HL-60 (cell line): ENCODE results near the gene FOXE3.

Source experiments
- DNase-seq, 2 experiments: peaks; one replicate each; pipeline ENCODE4 v3.0.0-alpha.2; 2010 to 2020; ENCODE audit warnings: low read depth in 1 of 2, low spot score in 1 of 2
- H3K27ac ChIP-seq: fragments of 250-450 bp; sonication (Bioruptor Pico); replicated peaks from 2 replicates; pipeline ENCODE4 v1.5.1; 2020; ENCODE audit warnings: mild to moderate bottlenecking, moderate library complexity
- H3K27me3 ChIP-seq: fragments of 250-450 bp; sonication (Bioruptor Pico); 2 replicates; pipeline ENCODE4 v1.5.1; 2021; ENCODE audit warnings: mild to moderate bottlenecking, moderate library complexity; ENCODE audit not compliant: insufficient read depth, poor library complexity, severe bottlenecking
- H3K4me3 ChIP-seq: replicated peaks from 2 replicates; pipeline ENCODE4 v1.5.1; 2011; ENCODE audit warnings: mild to moderate bottlenecking, control low read depth, low read length; ENCODE audit not compliant: insufficient read depth
- GABPA ChIP-seq: IDR thresholded peaks from 2 replicates; pipeline ENCODE4 v1.6.1; 2012; ENCODE audit warnings: low read depth
- POLR2AphosphoS5 ChIP-seq: IDR thresholded peaks from 2 replicates; pipeline ENCODE4 v1.6.1; 2012; ENCODE audit warnings: low read depth
- SPI1 ChIP-seq: IDR thresholded peaks from 2 replicates; pipeline ENCODE4 v1.6.1; 2012; ENCODE audit warnings: low read depth, mild to moderate bottlenecking, borderline replicate concordance
- TF ChIP-seq, protein P1 (sequence below): IDR thresholded peaks from one replicate; pipeline ENCODE4 v1.5.1; 2011; ENCODE audit warnings: low read length, control low read depth, inconsistent platforms; ENCODE audit not compliant: insufficient read depth
- TF ChIP-seq, protein P2 (sequence below): IDR thresholded peaks from 2 replicates; pipeline ENCODE4 v1.6.1; 2012; ENCODE audit warnings: low read depth; ENCODE audit not compliant: insufficient replicate concordance

Gene FOXE3

DNA sequence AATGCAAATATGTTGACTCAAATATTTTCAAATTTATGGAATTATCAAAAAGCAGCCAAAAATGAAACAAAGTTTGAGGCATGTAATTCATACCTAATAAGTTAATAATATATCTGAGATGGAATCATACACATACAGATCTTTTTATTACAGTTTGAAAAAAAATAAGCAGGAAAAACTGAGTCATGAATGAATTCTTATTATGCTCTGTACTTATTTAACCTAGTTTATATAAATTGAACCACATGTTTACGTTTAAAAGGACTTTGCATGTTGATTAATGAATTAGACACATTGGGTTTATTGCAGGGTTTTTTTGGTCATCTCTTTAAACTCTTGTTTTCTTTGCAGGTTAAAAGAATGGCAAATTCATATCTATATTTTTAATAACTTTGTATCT is 41.6 kb upstream of the FOXE3 start:
- Histone ChIP-seq H3K4me3 (no peak overlapping the region), H3K27ac (no peak overlapping the region), H3K27me3 (no peaks in the 10 kb centered on the region)
- DNase-seq, result no peak
- TF ChIP-seq SPI1, result no peak
- no peak for TF ChIP-seq POLR2AphosphoS5
- TF ChIP-seq GABPA, result no peak

DNA sequence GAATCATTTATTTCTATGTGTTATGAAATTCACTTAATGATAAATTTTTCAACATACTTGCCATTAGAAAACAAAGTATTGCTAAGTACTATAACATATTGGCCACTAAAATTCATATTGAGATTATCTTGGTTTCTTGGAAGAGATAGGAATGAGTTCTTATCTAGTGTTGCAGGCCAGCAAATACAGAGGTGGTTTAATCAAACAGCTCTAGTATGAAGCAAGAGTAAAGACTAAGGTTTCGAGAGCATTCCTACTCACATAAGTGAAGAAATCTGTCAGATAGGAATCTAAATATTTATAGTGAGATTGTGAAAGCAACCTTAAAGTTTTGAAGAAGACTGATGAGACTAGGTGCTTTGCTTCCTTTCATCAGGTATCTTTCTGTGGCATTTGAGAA is 37.9 kb upstream of the FOXE3 start:
- DNase-seq, result no peak
- H3K4me3 ChIP-seq, result no peak overlapping the region
- TF ChIP-seq POLR2AphosphoS5 (no peak), GABPA (no peak), SPI1 (no peak)
- TF ChIP-seq, protein P1, sequence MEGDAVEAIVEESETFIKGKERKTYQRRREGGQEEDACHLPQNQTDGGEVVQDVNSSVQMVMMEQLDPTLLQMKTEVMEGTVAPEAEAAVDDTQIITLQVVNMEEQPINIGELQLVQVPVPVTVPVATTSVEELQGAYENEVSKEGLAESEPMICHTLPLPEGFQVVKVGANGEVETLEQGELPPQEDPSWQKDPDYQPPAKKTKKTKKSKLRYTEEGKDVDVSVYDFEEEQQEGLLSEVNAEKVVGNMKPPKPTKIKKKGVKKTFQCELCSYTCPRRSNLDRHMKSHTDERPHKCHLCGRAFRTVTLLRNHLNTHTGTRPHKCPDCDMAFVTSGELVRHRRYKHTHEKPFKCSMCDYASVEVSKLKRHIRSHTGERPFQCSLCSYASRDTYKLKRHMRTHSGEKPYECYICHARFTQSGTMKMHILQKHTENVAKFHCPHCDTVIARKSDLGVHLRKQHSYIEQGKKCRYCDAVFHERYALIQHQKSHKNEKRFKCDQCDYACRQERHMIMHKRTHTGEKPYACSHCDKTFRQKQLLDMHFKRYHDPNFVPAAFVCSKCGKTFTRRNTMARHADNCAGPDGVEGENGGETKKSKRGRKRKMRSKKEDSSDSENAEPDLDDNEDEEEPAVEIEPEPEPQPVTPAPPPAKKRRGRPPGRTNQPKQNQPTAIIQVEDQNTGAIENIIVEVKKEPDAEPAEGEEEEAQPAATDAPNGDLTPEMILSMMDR, result no peak
- TF ChIP-seq, protein P2, sequence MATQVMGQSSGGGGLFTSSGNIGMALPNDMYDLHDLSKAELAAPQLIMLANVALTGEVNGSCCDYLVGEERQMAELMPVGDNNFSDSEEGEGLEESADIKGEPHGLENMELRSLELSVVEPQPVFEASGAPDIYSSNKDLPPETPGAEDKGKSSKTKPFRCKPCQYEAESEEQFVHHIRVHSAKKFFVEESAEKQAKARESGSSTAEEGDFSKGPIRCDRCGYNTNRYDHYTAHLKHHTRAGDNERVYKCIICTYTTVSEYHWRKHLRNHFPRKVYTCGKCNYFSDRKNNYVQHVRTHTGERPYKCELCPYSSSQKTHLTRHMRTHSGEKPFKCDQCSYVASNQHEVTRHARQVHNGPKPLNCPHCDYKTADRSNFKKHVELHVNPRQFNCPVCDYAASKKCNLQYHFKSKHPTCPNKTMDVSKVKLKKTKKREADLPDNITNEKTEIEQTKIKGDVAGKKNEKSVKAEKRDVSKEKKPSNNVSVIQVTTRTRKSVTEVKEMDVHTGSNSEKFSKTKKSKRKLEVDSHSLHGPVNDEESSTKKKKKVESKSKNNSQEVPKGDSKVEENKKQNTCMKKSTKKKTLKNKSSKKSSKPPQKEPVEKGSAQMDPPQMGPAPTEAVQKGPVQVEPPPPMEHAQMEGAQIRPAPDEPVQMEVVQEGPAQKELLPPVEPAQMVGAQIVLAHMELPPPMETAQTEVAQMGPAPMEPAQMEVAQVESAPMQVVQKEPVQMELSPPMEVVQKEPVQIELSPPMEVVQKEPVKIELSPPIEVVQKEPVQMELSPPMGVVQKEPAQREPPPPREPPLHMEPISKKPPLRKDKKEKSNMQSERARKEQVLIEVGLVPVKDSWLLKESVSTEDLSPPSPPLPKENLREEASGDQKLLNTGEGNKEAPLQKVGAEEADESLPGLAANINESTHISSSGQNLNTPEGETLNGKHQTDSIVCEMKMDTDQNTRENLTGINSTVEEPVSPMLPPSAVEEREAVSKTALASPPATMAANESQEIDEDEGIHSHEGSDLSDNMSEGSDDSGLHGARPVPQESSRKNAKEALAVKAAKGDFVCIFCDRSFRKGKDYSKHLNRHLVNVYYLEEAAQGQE, result no peak
- H3K27me3 ChIP-seq, result no peaks in the 10 kb centered on the region
- no peak overlapping the region for H3K27ac ChIP-seq

DNA sequence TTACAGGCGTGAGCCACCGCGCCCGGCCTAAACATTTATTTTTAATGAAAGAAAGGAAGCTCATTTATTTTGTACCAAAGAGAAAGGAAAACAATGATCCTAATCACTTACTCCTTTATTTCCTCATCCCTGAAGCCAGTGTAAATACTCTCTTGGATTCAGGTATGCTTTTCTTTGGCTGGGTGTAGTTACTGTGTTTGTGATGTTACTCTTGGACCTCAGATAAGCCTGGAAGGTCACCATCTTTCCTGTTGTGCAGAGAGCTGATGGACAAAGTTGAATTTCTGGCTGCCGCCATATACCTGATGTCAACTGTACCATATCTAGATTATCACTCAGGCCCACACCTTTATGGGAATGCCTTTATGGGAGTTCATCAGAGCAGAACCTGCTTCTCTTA is 35.4 kb upstream of the FOXE3 start:
- no peak overlapping the region for H3K4me3 ChIP-seq
- H3K27me3 ChIP-seq, result no peaks in the 10 kb centered on the region
- no peak for DNase-seq
- TF ChIP-seq GABPA (no peak), POLR2AphosphoS5 (no peak)
- TF ChIP-seq, protein P2, result no peak
- H3K27ac ChIP-seq, result no peak overlapping the region

DNA sequence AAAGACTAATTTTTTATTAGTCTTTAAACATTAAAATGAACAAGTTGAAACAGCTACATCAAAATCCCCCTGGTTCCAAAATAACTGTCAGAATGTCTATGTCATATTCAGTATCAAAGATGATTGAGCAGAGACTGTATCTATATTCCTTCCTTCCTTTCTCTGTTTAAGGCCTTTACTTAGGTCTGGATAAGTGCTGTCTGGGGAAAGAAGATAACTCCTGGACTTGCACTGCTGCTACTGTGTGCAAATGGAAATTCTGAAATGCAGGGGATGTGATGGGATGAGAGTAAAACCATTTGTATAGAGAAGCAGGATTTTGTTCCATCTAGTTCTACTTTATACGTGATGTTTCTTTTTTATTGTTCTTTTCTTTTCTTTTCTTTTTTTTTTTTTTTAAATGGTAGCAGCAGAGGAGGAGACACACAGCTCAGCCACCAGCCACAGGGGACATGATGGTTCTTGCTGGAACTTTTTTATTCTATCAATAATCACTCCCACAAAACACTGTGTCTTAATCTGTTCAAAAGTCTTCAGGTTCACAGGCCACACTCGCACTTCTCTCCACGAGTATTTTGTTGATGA is 33.6 kb upstream of the FOXE3 start:
- TF ChIP-seq, protein P1, result no peak
- TF ChIP-seq SPI1 (no peak), POLR2AphosphoS5 (no peak), GABPA (no peak)
- TF ChIP-seq, protein P2, result no peak
- no peaks in the 10 kb centered on the region for H3K27me3 ChIP-seq
- H3K4me3 ChIP-seq, result no peak overlapping the region
- no peak overlapping the region for H3K27ac ChIP-seq
- no peak for DNase-seq
